Liver (tissue), 9 donors: Measurements from ENCODE around the gene OSBPL10. TPM values are rescaled to one million over a fixed set of nuclear protein-coding genes. Genes with fewer than 3 reads are reported as not detected.

Experiments
- DNase-seq: peaks from one replicate; pipeline ENCODE4 v3.0.0-alpha.2; 2017; ENCODE audit warnings: low spot score
- H3K27ac ChIP-seq, 2 donors: one replicate each; pipeline ENCODE4 v1.7.0; 2013; ENCODE audit warnings: inconsistent platforms in 2 of 2, low read length in 2 of 2, control low read depth in 1 of 2, low read depth in 1 of 2, mild to moderate bottlenecking in 1 of 2
- H3K27me3 ChIP-seq, 4 donors: one replicate each; pipeline versions ENCODE4 v1.6.1 to v1.7.0; 2013; ENCODE audit warnings: low read length in 3 of 4, inconsistent platforms in 1 of 4, mild to moderate bottlenecking in 1 of 4, moderate library complexity in 1 of 4; ENCODE audit not compliant: control insufficient read depth in 4 of 4, insufficient read depth in 4 of 4
- H3K36me3 ChIP-seq, 4 donors: one replicate each; pipeline versions ENCODE4 v1.6.1 to v1.7.0; 2013; ENCODE audit warnings: low read length in 3 of 4, mild to moderate bottlenecking in 3 of 4, low read depth in 1 of 4, moderate library complexity in 1 of 4; ENCODE audit not compliant: control insufficient read depth in 4 of 4, insufficient read depth in 3 of 4
- H3K4me1 ChIP-seq, 4 donors: one replicate each; pipeline versions ENCODE4 v1.6.1 to v1.7.0; 2013; ENCODE audit warnings: low read length in 3 of 4, mild to moderate bottlenecking in 3 of 4, moderate library complexity in 1 of 4; ENCODE audit not compliant: control insufficient read depth in 4 of 4, insufficient read depth in 4 of 4
- H3K4me3 ChIP-seq, 3 donors: one replicate each; pipeline versions ENCODE4 v1.6.1 to v1.7.0; 2013; ENCODE audit warnings: low read length in 3 of 3, control low read depth in 1 of 3, low read depth in 1 of 3, mild to moderate bottlenecking in 1 of 3
- H3K9ac ChIP-seq, 2 donors: one replicate each; pipeline ENCODE4 v1.7.0; 2013; ENCODE audit warnings: low read length in 2 of 2, mild to moderate bottlenecking in 2 of 2, moderate library complexity in 2 of 2, control low read depth in 1 of 2, low read depth in 1 of 2
- H3K9me3 ChIP-seq, 4 donors: one replicate each; pipeline versions ENCODE4 v1.6.1 to v1.7.0; 2013; ENCODE audit warnings: low read length in 3 of 4; ENCODE audit not compliant: control insufficient read depth in 4 of 4
- ATF3 ChIP-seq: IDR thresholded peaks from 2 replicates; pipeline ENCODE4 v1.6.1; 2016; ENCODE audit warnings: antibody characterized with exemption
- CTCF ChIP-seq: fragments of 150-350 bp; IDR thresholded peaks from 2 replicates; pipeline ENCODE4 v1.5.1; 2017; ENCODE audit warnings: improper control_type of control experiment, low read depth, low read length; ENCODE audit not compliant: missing input control
- EGR1 ChIP-seq, 2 donors: IDR thresholded peaks; 2 replicates each; pipeline ENCODE4 v1.6.1; 2016 to 2018; ENCODE audit warnings: antibody characterized with exemption in 2 of 2, low read depth in 2 of 2
- FOXA1 ChIP-seq: IDR thresholded peaks from 2 replicates; pipeline ENCODE4 v1.6.1; 2016; ENCODE audit warnings: antibody characterized with exemption
- FOXA2 ChIP-seq: IDR thresholded peaks from 2 replicates; pipeline ENCODE4 v1.6.1; 2016; ENCODE audit warnings: antibody characterized with exemption
- GABPA ChIP-seq, 2 donors: IDR thresholded peaks in 1 of 2; conservative IDR thresholded peaks in 1 of 2; 2 replicates each; pipeline ENCODE4 v1.6.1; 2016; ENCODE audit warnings: antibody characterized with exemption in 2 of 2, mild to moderate bottlenecking in 1 of 2, moderate library complexity in 1 of 2
- HNF4G ChIP-seq: IDR thresholded peaks from 2 replicates; pipeline ENCODE4 v1.6.1; 2016; ENCODE audit warnings: antibody characterized with exemption
- JUND ChIP-seq, 2 donors: IDR thresholded peaks; 2 replicates each; pipeline ENCODE4 v1.6.1; 2016; ENCODE audit warnings: antibody characterized with exemption in 2 of 2
- RAD21 ChIP-seq, 2 donors: IDR thresholded peaks; 2 replicates each; pipeline ENCODE4 v1.6.1; 2016; ENCODE audit warnings: antibody characterized with exemption in 2 of 2, mild to moderate bottlenecking in 2 of 2
- RXRA ChIP-seq, 2 donors: IDR thresholded peaks; 2 replicates each; pipeline ENCODE4 v1.6.1; 2017 to 2018; ENCODE audit warnings: antibody characterized with exemption in 2 of 2, mild to moderate bottlenecking in 1 of 2
- SP1 ChIP-seq: IDR thresholded peaks from 2 replicates; pipeline ENCODE4 v1.6.1; 2018; ENCODE audit warnings: antibody characterized with exemption, mild to moderate bottlenecking
- TAF1 ChIP-seq: conservative IDR thresholded peaks from 2 replicates; pipeline ENCODE4 v1.6.1; 2016; ENCODE audit warnings: antibody characterized with exemption, mild to moderate bottlenecking
- YY1 ChIP-seq: IDR thresholded peaks from 2 replicates; pipeline ENCODE4 v1.6.1; 2016; ENCODE audit warnings: antibody characterized with exemption, mild to moderate bottlenecking
- ZBTB33 ChIP-seq: IDR thresholded peaks from 2 replicates; pipeline ENCODE4 v1.6.1; 2016; ENCODE audit warnings: antibody characterized with exemption
- WGBS: extraction: QIAGEN DNeasy Blood & Tissue Kit; methylation state at CpG from one replicate; pipeline ENCODE4 v1.1.7; 2013; 5-methylcytosine and 5-hydroxymethylcytosine counted together
- polyA plus RNA-seq, 2 donors: library from polyadenylated mRNA; stranded (reverse) in 1 of 2; unstranded in 1 of 2; fragments of 200-250 nt in 1 of 2; fragments of >200 nt in 1 of 2; fragmentation: Nextera tagmentation in 1 of 2; extraction: Ambion mirVana in 1 of 2; gene quantifications; one replicate each; pipeline versions ENCODE4 v1.2.1 to v1.2.3, GENCODE V29; 2013 to 2015
- total RNA-seq, 2 donors: library from RNA; depleted of rRNA; stranded (reverse); fragments of >200 nt; gene quantifications; one replicate each; pipeline ENCODE4 v1.2.3, GENCODE V29; 2014
- TF ChIP-seq, protein P1 (sequence below): IDR thresholded peaks from 2 replicates; pipeline ENCODE4 v1.6.1; 2016; ENCODE audit warnings: antibody characterized with exemption
- TF ChIP-seq, protein P2 (sequence below): IDR thresholded peaks from 2 replicates; pipeline ENCODE4 v1.6.1; 2016; ENCODE audit warnings: antibody characterized with exemption, mild to moderate bottlenecking
- donor health status: healthy.
- donor health status: healthy.
- donor health status: healthy.
- donor health status: healthy.
- donor health status: healthy.

Gene OSBPL10
- total and polyA plus RNA-seq, 4 donors: 0.75 to 4.0 (median 1.7) TPM

DNA sequence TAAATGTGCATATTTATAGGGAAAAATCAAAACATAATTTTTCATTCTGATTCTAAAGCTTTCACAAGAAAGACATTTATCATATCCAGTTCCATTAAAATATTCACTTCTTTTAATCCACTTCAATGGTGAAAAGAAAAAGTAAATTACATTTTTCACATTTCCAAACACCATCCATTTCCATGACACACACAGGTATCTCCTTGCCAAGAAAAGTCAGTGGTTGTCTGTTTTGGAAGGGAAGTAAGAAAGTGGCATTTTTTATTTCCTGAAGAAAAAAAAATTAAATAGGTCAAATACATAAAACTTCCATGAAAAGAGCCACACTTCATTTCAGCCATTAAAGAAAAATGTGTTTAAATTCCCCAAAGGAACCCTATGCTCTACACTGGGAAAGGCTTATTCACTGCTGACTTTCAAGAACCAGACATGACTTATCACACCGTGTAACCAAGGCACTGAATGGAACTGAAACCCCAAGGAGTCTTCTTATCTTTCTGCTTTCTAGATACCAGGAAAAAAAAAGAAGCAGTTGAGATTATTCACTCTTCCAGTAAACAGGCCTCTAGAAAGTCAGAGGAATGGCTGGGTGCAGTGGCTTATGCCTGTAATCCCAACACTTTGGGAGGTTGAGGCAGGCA, 44.5 kb downstream of the OSBPL10 start (continued):
- TF ChIP-seq ZBTB33: no peak

DNA sequence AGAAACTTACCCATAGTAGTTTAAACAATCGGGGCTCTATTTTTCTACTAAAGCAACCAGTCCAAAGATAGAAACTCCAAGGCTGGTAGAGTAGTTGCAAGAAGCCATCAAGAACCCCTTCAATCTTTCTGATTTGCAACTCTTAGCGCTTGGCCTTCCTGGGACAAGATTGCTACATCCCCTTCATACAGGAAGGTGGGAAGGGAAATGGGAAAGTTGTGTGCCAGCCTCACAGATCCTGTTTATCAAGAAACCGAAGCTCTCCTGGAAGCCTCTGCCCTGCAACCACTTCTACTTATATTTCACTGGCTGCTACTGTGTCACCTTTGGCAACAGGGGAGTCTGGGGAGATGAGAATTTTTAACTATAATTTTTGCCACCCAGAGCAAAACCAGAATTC, 46.2 kb downstream of the OSBPL10 start:
- WGBS: 61% methylated on average over 3 of the region's 3 CpGs
- H3K36me3 ChIP-seq: no peaks in the 10 kb centered on the region
- no peak overlapping the region for H3K4me3 ChIP-seq
- no peak for TF ChIP-seq FOXA2
- no peak for TF ChIP-seq HNF4G
- no peak for TF ChIP-seq YY1
- no peak for TF ChIP-seq RAD21 (IDR thresholded peaks at IDR 0.05)
- TF ChIP-seq, protein P1, sequence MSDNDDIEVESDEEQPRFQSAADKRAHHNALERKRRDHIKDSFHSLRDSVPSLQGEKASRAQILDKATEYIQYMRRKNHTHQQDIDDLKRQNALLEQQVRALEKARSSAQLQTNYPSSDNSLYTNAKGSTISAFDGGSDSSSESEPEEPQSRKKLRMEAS: no peak
- TF ChIP-seq, protein P2, sequence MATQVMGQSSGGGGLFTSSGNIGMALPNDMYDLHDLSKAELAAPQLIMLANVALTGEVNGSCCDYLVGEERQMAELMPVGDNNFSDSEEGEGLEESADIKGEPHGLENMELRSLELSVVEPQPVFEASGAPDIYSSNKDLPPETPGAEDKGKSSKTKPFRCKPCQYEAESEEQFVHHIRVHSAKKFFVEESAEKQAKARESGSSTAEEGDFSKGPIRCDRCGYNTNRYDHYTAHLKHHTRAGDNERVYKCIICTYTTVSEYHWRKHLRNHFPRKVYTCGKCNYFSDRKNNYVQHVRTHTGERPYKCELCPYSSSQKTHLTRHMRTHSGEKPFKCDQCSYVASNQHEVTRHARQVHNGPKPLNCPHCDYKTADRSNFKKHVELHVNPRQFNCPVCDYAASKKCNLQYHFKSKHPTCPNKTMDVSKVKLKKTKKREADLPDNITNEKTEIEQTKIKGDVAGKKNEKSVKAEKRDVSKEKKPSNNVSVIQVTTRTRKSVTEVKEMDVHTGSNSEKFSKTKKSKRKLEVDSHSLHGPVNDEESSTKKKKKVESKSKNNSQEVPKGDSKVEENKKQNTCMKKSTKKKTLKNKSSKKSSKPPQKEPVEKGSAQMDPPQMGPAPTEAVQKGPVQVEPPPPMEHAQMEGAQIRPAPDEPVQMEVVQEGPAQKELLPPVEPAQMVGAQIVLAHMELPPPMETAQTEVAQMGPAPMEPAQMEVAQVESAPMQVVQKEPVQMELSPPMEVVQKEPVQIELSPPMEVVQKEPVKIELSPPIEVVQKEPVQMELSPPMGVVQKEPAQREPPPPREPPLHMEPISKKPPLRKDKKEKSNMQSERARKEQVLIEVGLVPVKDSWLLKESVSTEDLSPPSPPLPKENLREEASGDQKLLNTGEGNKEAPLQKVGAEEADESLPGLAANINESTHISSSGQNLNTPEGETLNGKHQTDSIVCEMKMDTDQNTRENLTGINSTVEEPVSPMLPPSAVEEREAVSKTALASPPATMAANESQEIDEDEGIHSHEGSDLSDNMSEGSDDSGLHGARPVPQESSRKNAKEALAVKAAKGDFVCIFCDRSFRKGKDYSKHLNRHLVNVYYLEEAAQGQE: no peak
- TF ChIP-seq EGR1 (IDR thresholded peaks at IDR 0.05; ENCODE audit: low read depth in 2 of 2): no peak
- TF ChIP-seq JUND (IDR thresholded peaks at IDR 0.05): no peak
- no peaks in the 10 kb centered on the region for H3K4me1 ChIP-seq
- H3K9ac ChIP-seq: no peak overlapping the region
- H3K27ac ChIP-seq: no peak overlapping the region
- DNase-seq: no peak
- H3K9me3 ChIP-seq: peaks cover 0 to 3% (median 0%) of the 10 kb centered on the region in 4 donors
- peaks cover 0 to 3% (median 0%) of the 10 kb centered on the region in 4 donors for H3K27me3 ChIP-seq

DNA sequence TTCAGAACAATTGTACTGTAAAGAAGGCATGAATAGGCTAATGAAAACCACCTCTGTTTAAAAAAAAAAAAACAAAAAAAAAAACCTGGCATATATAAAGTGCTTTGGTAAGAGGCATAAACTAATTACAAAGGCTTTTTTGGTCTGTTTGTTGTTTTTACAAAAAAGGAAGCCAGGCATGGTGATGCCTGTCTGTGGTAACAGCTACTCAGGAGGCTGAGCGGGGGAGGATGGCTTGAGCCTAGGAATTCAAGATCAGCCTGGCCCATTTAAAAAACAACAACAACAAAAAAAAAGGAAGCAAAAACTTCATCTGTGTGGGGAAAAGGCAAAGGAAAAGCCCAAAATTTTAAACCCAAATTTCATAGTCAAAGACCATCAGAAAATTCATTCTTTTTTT, 47.0 kb downstream of the OSBPL10 start:
- Histone ChIP-seq H3K9ac (no peak overlapping the region), H3K4me3 (no peak overlapping the region), H3K9me3 (peaks cover 0 to 3% (median 0%) of the 10 kb centered on the region in 4 donors), H3K4me1 (no peaks in the 10 kb centered on the region), H3K27ac (no peak overlapping the region), H3K27me3 (no peaks in the 10 kb centered on the region), H3K36me3 (no peaks in the 10 kb centered on the region)
- WGBS: 81% methylated on average over 1 of the region's 1 CpG
- no peak for DNase-seq
- TF ChIP-seq SP1 (no peak), CTCF (no peak), EGR1 (IDR thresholded peaks at IDR 0.05; ENCODE audit: low read depth in 2 of 2) (no peak), RXRA (IDR thresholded peaks at IDR 0.05) (no peak), FOXA1 (no peak), JUND (IDR thresholded peaks at IDR 0.05) (no peak), ATF3 (no peak), HNF4G (no peak), TAF1 (no peak), YY1 (no peak), GABPA (IDR thresholded peaks at IDR 0.05 in 1 of 2, conservative IDR thresholded peaks at IDR 0.05 in 1 of 2) (no peak), FOXA2 (no peak), RAD21 (IDR thresholded peaks at IDR 0.05) (no peak)
- TF ChIP-seq, protein P2: no peak
- TF ChIP-seq, protein P1: no peak
